ENCODE results near the gene PHF12.

The PHF12 gene

DNA sequence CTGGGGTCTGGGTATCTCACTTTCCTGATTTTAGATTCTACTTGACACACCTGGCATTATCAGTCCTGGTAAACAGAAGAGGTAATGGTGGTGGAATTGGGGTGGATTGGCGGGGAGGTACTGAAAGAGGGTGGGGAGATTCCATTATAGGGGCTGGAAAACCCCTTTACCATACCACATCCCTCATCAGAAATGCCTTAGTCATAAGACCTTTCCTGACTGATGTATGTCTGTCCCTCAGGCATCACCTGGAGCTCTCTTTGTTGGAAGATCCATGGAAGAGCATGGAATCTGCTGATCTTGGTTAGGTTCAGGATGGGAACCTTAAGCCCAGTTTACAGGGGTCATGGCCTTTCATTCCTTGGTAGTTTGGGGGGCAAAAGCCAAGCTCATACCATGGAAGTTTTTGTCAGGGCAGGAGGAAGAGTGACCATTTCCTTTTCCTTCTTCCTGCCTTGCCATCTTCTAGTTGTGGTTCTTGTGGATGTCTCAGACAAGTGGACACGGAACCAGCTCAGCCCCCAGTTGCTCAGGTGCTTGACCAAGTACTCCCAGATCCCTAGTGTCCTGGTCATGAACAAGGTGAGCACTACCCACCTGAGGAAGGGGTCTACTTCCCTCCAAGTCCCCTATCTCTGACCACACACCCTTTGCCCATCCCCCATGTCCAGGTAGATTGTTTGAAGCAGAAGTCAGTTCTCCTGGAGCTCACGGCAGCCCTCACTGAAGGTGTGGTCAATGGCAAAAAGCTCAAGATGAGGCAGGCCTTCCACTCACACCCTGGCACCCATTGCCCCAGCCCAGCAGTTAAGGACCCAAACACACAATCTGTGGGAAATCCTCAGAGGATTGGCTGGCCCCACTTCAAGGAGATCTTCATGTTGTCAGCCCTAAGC is 93.2 kb downstream of the PHF12 start:
- no peak for DNase-seq (ENCODE audit: low read depth)

DNA sequence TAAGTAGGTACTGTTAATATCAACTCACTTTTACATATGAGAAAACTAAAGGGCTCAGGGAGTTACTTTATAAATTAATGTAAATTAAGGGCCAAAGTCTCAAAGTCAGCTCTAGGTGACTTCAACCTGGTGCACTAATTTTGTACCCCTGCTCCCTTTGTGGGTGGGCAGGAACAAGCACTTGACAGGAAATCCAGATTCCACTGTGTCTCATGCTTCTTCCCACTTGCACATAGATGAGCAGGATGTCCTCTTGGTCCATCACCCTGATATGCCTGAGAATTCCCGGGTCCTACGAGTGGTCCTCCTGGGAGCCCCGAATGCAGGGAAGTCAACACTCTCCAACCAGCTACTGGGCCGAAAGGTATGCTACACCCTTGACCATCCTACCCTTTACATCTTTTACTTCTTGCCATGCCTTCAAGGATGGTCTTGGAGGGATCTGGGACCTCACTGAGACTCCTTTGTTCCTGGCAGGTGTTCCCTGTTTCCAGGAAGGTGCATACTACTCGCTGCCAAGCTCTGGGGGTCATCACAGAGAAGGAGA is 95.2 kb downstream of the PHF12 start:
- no peak for DNase-seq (ENCODE audit: low read depth)

DNA sequence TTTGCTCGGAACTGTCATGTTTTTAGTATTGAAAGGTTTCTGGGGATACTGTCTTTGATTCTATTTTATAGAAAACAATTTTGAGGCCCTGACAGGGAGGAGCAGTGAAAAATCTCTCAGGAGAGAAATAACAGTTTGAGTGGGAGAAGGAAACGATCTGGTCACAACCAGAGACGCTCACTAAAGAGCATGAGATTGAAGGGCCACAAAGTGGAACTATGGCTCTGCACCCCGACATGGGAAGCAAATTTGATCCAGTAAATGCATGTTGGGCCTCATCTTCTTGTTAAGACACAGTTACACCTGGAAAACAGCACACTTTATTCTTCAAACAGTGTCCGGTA is 96.0 kb downstream of the PHF12 start:
- DNase-seq (ENCODE audit: low read depth): no peak

Measured in activated T-cell treated with anti-CD3 and anti-CD28 coated beads for 1 hour (primary cell).